ENCODE data around the gene HJURP.

- TF ChIP-seq CTCF (IDR thresholded peaks at IDR 0.05) (no peak), POLR2A (IDR thresholded peaks at IDR 0.05) (no peak)
Observed at GRCh38 chr2:233811087-233811486, 43.2 kb downstream of the HJURP start.

All from upper lobe of left lung (tissue), 4 donors.